ENCODE measurements around the gene ATP2C2. TPM values are rescaled to one million over a fixed set of nuclear protein-coding genes. Genes with fewer than 3 reads are reported as not detected.
A peak's percentile ranks its signal among the peaks of the same experiment; 100 is the strongest.

ATP2C2 gene
- total RNA-seq, 1 experiment from 2014 or later, result 4.3 TPM

- TF ChIP-seq ZMAT4 (CRISPR knock-in tag; IDR thresholded peaks at IDR 0.05) (no peak), RORB (CRISPR knock-in tag; IDR thresholded peaks at IDR 0.05) (no peak), TEAD4 (CRISPR knock-in tag; IDR thresholded peaks at IDR 0.05) (no peak)
Measured at GRCh38 chr16:84378099-84378498, 9.8 kb downstream of the ATP2C2 start (continued).

- peaks cover 24% of the 10 kb centered on the region for H3K4me1 Mint-ChIP-seq
Measured at GRCh38 chr16:84378567-84378966, 10.2 kb downstream of the ATP2C2 start.

GRCh38 chr16:84379008-84379708, 10.8 kb downstream of the ATP2C2 start:
- Mint-ChIP-seq H3K27me3 (ENCODE audit: low read depth) (no peaks in the 10 kb centered on the region), H3K9me3 (peaks cover 7% of the 10 kb centered on the region), H3K4me1 (peaks cover 24% of the 10 kb centered on the region), H3K36me3 (peaks cover 3% of the 10 kb centered on the region; the same call in 1 of the 2 replicates), H3K27ac (no peak overlapping the region), H3K4me3 (no peak overlapping the region)
- no peak for DNase-seq (ENCODE audit: low spot score)
- ATAC-seq, result peak; percentile 32
- ChIA-PET POLR2A (interaction anchor here (0.6 kb wide), 1 partner anchor 192 kb away, joined by 3 read pairs; the partner anchor contains the start of gene TAF1C), CTCF (interaction anchor here (0.9 kb wide), 1 partner anchor 71 kb away, joined by 3 read pairs; no protein-coding TSS in a partner anchor)
- 0 out of 2 replicates have a peak, but pooled peaks have one; percentile 11 for TF ChIP-seq ZNF423 (CRISPR knock-in tag; IDR thresholded peaks at IDR 0.05)
- TF ChIP-seq CREM (CRISPR knock-in tag; IDR thresholded peaks at IDR 0.05), result no peak
- TF ChIP-seq ZNF532 (CRISPR knock-in tag; IDR thresholded peaks at IDR 0.05; ENCODE audit: borderline replicate concordance), result no peak
- TF ChIP-seq ARID4B (CRISPR knock-in tag; IDR thresholded peaks at IDR 0.05; ENCODE audit: borderline replicate concordance), result no peak
- no peak for TF ChIP-seq OVOL2 (CRISPR knock-in tag; IDR thresholded peaks at IDR 0.05; ENCODE audit: borderline replicate concordance)

More at GRCh38 chr16:84378567-84378966, 10.2 kb downstream of the ATP2C2 start:
- Mint-ChIP-seq H3K27me3 (ENCODE audit: low read depth) (no peaks in the 10 kb centered on the region), H3K9me3 (peaks cover 5% of the 10 kb centered on the region), H3K27ac (no peak overlapping the region), H3K4me3 (no peak overlapping the region), H3K36me3 (peaks cover 3% of the 10 kb centered on the region; the same call in 1 of the 2 replicates)
- ATAC-seq, result no peak
- CTCF ChIA-PET, result no interaction called here
- POLR2A ChIA-PET, result interaction anchor here (0.6 kb wide), 1 partner anchor 192 kb away, joined by 3 read pairs; the partner anchor contains the start of gene TAF1C
- no peak for DNase-seq (ENCODE audit: low spot score)
- TF ChIP-seq ZNF416 (CRISPR knock-in tag; IDR thresholded peaks at IDR 0.05) (no peak), ZNF232 (CRISPR knock-in tag; IDR thresholded peaks at IDR 0.05) (no peak), CDX4 (CRISPR knock-in tag; IDR thresholded peaks at IDR 0.05; ENCODE audit: borderline replicate concordance) (no peak), NFATC4 (CRISPR knock-in tag; IDR thresholded peaks at IDR 0.05) (no peak), MXD4 (CRISPR knock-in tag; IDR thresholded peaks at IDR 0.05; ENCODE audit: borderline replicate concordance) (no peak), ZSCAN18 (CRISPR knock-in tag; IDR thresholded peaks at IDR 0.05) (no peak), CREB1 (CRISPR knock-in tag; IDR thresholded peaks at IDR 0.05) (no peak), HMGA2 (CRISPR knock-in tag; IDR thresholded peaks at IDR 0.05) (no peak)

All from WTC11 (cell line).